Activated CD8-positive, alpha-beta memory T cell treated with anti-CD3 and anti-CD28 coated beads for 4 hours (primary cell): ENCODE measurements around the gene BTBD19.

ENCODE experiments used
- DNase-seq, 2 donors: peaks; one replicate each; pipeline ENCODE4 v3.0.0-alpha.2; 2020; ENCODE audit warnings: low read depth in 2 of 2

Gene BTBD19

DNA sequence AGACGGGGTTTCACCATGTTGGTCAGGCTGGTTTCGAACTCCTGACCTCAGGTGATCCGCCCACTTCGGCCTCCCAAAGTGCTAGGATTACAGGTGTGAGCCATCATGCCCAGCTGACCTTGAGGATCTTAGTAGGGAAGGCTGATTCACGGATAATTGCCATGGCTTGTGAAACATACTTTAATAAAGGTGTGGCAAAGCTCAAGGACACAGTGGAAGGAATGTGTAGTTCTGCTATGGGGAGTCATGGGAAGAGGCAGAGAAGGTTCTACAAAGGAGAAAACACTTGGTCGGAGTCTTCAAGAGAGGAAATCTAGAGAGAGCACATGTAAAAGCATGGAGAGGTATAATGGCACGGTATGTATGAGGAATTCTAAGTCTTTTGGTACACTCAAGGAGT is 47.4 kb downstream of the BTBD19 start:
- no peak for DNase-seq

DNA sequence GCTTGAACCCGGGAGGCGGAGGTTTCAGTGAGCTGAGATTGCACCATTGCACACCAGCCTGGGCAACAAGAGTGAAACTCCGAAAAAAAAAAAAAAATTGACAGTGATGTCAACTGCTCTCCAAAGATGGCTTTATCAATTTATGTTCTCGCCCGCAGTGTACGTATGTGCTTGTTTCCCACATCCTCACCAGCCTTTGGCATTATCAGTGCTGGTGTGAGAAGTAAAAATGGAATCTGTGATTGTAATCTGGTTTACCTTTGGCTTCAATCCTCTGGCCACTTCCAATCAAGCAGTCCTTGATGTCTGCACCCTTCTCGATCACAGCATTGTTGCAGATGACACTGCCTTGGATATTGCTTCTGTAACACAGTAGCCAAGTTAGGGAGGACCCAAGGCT is 49.1 kb downstream of the BTBD19 start:
- DNase-seq, result no peak

DNA sequence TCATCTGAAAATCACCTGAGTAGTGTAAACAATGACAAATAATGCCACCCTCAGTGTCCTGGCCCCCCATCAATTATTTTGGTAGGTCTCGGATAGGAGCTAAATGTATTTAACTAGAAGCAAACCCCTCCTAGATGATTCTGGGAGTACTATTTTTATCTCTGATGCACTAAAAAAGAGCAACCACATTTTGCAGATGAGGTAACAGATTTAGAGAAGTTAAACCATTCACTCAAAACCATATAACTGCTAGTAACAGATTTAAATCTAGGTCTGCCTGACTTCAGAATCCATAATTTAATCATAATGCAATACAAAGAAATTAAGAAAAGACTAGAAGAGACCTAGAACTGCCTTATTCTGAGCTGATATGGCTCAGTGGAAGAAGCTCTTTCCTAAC is 52.0 kb downstream of the BTBD19 start:
- DNase-seq, result no peak

DNA sequence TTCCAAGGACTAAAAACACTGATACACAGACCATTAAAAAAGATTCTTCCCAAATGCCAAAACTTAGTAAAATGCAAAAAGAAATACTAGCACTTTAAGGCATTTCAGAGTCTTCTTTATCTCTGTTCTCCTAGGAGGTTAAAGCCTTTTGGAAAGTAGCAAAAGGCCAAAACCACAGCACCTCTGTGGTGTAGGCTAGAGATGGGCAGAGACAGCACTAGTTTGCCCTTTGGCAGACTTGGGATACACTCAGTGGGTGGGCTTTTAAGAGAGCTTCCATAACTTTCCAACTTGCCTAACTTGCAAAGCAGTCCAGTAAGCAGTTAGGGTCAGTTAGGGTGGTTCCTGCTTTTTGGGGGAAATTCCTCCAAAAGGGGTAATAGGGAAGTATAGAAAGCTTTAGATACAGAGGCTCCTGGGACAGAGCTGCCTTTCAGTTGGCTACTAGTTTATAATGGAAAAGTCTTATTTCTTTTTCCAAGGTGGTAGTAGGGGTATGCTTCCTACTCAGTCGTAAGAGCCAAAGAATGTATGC is 52.6 kb downstream of the BTBD19 start:
- no peak for DNase-seq

DNA sequence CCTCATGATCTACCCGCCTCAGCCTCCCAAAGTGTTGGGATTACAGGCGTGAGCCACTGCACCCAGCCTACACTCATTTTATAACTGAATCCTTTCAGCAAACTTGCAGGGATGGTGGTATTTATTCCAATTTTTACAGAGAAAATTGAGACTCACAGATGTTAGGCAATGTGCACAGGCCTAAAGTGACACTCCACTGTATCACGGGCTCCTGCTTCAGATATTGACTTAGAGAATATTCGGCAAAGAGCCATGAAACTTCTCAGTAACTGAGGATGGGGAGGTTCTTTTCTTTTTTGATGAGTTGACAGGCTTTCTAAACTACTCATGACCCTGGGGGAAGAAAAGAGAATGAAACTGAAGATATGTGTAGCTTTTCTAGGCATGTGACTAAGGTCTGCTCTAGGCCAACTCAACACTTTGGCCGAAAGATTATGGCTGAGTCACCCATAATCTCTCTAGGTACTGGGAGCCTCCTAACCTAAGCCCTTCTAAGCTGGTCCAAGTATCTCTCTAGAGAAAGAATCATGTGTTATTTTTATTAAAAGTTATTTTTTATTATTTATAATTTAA is 54.6 kb downstream of the BTBD19 start:
- DNase-seq, result no peak
